Mucosa of stomach (tissue), 1 donor: ENCODE data around the gene NAMPT.

ENCODE experiments used
- H3K27me3 ChIP-seq: one replicate; pipeline ENCODE4 v1.7.0; 2013; ENCODE audit warnings: mild to moderate bottlenecking, low read length; ENCODE audit not compliant: control insufficient read depth, insufficient read depth
- H3K36me3 ChIP-seq: one replicate; pipeline ENCODE4 v1.7.0; 2013; ENCODE audit warnings: low read length; ENCODE audit not compliant: control insufficient read depth, insufficient read depth
- H3K4me1 ChIP-seq: one replicate; pipeline ENCODE4 v1.7.0; 2013; ENCODE audit warnings: mild to moderate bottlenecking, low read length; ENCODE audit not compliant: control insufficient read depth, insufficient read depth
- H3K4me3 ChIP-seq: one replicate; pipeline ENCODE4 v1.7.0; 2013; ENCODE audit warnings: low read length
- H3K9ac ChIP-seq: one replicate; pipeline ENCODE4 v1.7.0; 2013; ENCODE audit warnings: mild to moderate bottlenecking, low read length, moderate library complexity
- H3K9me3 ChIP-seq: one replicate; pipeline ENCODE4 v1.7.0; 2013; ENCODE audit warnings: mild to moderate bottlenecking, low read length, moderate library complexity; ENCODE audit not compliant: control insufficient read depth
- donor health status: Pancreatic carcinoma.

The NAMPT gene

GRCh38 chr7:106291247-106291646, 6.5 kb upstream of the NAMPT start:
- H3K36me3 ChIP-seq = no peaks in the 10 kb centered on the region
- H3K4me3 ChIP-seq = no peak overlapping the region
- no peaks in the 10 kb centered on the region for H3K27me3 ChIP-seq
- H3K9ac ChIP-seq = no peak overlapping the region
- H3K9me3 ChIP-seq = no peaks in the 10 kb centered on the region
- peaks cover 32% of the 10 kb centered on the region for H3K4me1 ChIP-seq

DNA sequence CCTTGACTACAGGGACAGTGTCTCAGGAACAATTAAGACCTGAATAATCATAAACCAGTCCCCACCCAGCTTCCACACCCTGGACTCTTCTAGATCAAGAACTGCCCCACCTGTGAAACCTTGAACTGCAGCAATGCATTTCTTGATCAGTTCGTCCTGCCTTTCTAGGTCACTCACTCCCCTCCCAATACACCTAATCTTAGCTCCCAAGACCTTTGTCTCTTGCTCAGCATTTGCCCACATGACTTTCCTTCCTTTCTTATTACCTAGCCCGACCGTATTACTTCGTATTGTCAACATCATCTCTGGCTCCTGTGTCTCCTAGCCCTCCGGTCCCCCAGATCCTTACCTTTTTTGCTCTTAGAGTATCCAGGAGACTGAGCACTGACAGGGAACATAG, 5.5 kb upstream of the NAMPT start:
- H3K4me1 ChIP-seq = peaks cover 35% of the 10 kb centered on the region

GRCh38 chr7:106289848-106290247, 5.1 kb upstream of the NAMPT start:
- no peaks in the 10 kb centered on the region for H3K27me3 ChIP-seq

More for the DNA sequence above, 5.5 kb upstream of the NAMPT start:
- Histone ChIP-seq H3K4me3 (no peak overlapping the region), H3K27me3 (no peaks in the 10 kb centered on the region), H3K36me3 (no peaks in the 10 kb centered on the region), H3K9me3 (no peaks in the 10 kb centered on the region), H3K9ac (peak overlapping the region; percentile 23)

DNA sequence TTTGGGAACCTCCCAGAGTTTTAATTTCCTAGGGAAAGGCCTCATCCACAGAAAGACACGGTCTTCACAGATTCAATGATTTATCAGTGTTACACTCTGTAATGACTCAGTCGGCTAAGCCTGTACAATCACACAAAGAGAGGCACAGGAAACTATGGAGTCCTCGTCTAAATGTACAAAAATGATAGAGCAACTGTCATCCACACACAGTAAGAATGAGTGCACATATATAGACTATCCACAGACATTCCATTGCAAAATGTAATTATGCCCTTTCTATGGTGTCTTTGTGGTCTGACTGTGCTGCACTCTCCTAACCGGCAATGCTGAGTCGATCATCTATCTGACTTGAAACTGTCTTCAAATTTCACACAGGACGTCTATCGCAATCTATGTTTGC, 3.5 kb upstream of the NAMPT start:
- H3K36me3 ChIP-seq = no peaks in the 10 kb centered on the region
- H3K4me1 ChIP-seq = peaks cover 35% of the 10 kb centered on the region
- no peak overlapping the region for H3K9ac ChIP-seq
- no peaks in the 10 kb centered on the region for H3K27me3 ChIP-seq
- no peak overlapping the region for H3K4me3 ChIP-seq
- no peaks in the 10 kb centered on the region for H3K9me3 ChIP-seq

More at GRCh38 chr7:106289848-106290247, 5.1 kb upstream of the NAMPT start:
- Histone ChIP-seq H3K36me3 (no peaks in the 10 kb centered on the region), H3K9ac (peak overlapping the region; percentile 23), H3K4me3 (no peak overlapping the region), H3K9me3 (no peaks in the 10 kb centered on the region), H3K4me1 (peaks cover 35% of the 10 kb centered on the region)

DNA sequence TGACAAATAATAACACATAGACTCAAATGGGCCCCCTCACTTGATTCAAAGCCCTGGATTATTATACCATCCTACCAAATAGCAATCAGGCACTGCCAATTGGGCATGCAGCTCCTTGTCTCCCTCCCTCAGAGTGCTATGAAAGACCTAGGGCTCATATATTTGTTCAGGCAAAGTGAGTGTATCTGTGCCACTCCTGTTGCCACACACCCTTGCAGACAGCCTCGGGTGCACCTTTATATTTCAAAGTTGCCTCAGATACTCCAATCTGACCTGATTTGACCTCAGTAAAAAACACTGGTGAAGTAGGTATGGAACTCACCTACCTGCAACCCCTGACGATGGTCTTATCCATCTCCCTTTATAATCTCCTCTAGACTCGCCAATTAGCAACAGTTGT, 3.0 kb upstream of the NAMPT start:
- no peaks in the 10 kb centered on the region for H3K27me3 ChIP-seq
- H3K36me3 ChIP-seq = no peaks in the 10 kb centered on the region
- H3K9me3 ChIP-seq = no peaks in the 10 kb centered on the region
- no peak overlapping the region for H3K9ac ChIP-seq
- H3K4me1 ChIP-seq = peaks cover 35% of the 10 kb centered on the region
- no peak overlapping the region for H3K4me3 ChIP-seq

GRCh38 chr7:106285855-106286492, 1.2 kb upstream of the NAMPT start:
- Histone ChIP-seq H3K4me3 (peak overlapping the region; percentile 43), H3K9ac (peak overlapping the region; percentile 95), H3K9me3 (no peaks in the 10 kb centered on the region), H3K36me3 (no peaks in the 10 kb centered on the region), H3K4me1 (peaks cover 30% of the 10 kb centered on the region), H3K27me3 (no peaks in the 10 kb centered on the region)

- Histone ChIP-seq H3K9me3 (no peaks in the 10 kb centered on the region), H3K9ac (peak overlapping the region; percentile 95), H3K4me3 (peak overlapping the region; percentile 43), H3K36me3 (no peaks in the 10 kb centered on the region), H3K27me3 (no peaks in the 10 kb centered on the region), H3K4me1 (peaks cover 25% of the 10 kb centered on the region)
Measured at GRCh38 chr7:106285051-106285854, 470 bp upstream of the NAMPT start.

- peaks cover 16% of the 10 kb centered on the region for H3K4me1 ChIP-seq
- no peaks in the 10 kb centered on the region for H3K36me3 ChIP-seq
- peak overlapping the region; percentile 85 for H3K4me3 ChIP-seq
- no peaks in the 10 kb centered on the region for H3K27me3 ChIP-seq
- no peaks in the 10 kb centered on the region for H3K9me3 ChIP-seq
- peak overlapping the region; percentile 89 for H3K9ac ChIP-seq
Measured at GRCh38 chr7:106283831-106284713, 711 bp downstream of the NAMPT start.

DNA sequence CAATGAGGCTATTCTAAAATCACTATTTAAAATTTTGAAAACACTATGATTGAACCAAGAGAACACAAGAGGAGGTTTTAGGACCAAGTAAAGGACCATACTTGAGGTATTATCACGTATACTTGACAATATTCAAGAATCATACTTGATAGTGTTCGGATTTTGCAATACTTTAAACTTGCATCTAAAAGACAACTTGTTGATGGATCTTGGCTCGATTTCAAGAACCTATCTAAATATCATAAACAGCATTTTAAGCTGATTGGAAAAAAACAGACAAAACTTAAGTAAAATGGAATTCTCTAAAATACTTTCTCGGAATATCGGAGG, 1.3 kb downstream of the NAMPT start:
- Histone ChIP-seq H3K36me3 (no peaks in the 10 kb centered on the region), H3K4me3 (peak overlapping the region; percentile 85), H3K9me3 (no peaks in the 10 kb centered on the region), H3K9ac (peak overlapping the region; percentile 89), H3K4me1 (peaks cover 16% of the 10 kb centered on the region), H3K27me3 (no peaks in the 10 kb centered on the region)

DNA sequence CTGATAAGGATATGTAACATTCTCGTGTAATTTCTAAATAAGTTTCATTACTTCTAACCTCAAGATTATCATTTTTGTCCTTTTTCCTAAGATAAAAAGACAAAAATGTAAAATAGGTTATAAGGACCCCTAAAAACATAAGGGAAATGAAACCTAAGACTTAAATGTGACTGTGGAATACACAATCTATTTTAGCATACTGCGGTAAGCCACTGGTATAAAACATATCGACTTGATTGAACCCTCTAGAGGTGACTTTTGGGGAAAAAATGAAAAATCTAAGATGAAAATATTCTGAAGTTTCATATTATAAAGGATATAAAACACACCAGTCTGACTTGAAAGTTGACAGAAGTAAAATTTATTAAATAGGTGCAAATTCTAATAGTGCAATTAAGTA, 1.9 kb downstream of the NAMPT start:
- Histone ChIP-seq H3K9me3 (no peaks in the 10 kb centered on the region), H3K9ac (no peak overlapping the region), H3K4me1 (peaks cover 10% of the 10 kb centered on the region), H3K27me3 (no peaks in the 10 kb centered on the region), H3K4me3 (no peak overlapping the region), H3K36me3 (no peaks in the 10 kb centered on the region)

DNA sequence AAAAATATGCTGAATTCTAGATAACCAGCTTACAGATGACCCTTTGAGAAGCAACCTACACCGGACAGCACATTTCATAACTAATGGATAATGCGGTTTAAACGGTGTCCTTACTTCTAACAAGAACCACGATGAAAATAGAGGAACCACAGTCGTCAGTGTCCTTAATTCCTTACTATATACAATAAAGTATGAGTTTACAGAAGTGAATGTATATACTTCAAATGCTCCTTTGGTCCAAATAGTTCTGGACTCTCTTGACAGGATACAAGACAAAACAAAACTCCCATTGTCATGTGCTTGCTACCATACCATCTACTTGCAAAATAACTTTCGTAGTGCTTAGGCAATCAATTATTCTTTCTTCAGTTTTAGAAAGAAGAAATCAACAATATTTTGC, 2.4 kb downstream of the NAMPT start:
- H3K4me1 ChIP-seq = peaks cover 6% of the 10 kb centered on the region
- no peak overlapping the region for H3K4me3 ChIP-seq

More for the DNA sequence above, 2.4 kb downstream of the NAMPT start:
- H3K27me3 ChIP-seq = no peaks in the 10 kb centered on the region
- H3K9ac ChIP-seq = no peak overlapping the region
- no peaks in the 10 kb centered on the region for H3K9me3 ChIP-seq
- no peaks in the 10 kb centered on the region for H3K36me3 ChIP-seq
